HK-2 (cell line): ENCODE results near the gene DOCK3.
"Not testable (repeated sequence)": the region's sequence is repeated elsewhere in the genome, so short reads cannot be mapped to it uniquely, and the experiment has no call there.

Experiments used
- DNase-seq: peaks from one replicate; pipeline ENCODE4 v3.0.0-alpha.2; 2018; ENCODE audit not compliant: unreplicated experiment

Gene DOCK3

GRCh38 chr3:50651920-50652529 is 22.7 kb upstream of the DOCK3 start:
- no peak for DNase-seq

GRCh38 chr3:50652709-50653108 is 22.0 kb upstream of the DOCK3 start:
- peak; percentile 39 for DNase-seq

- no peak for DNase-seq
Measured at GRCh38 chr3:50653937-50654595, 20.7 kb upstream of the DOCK3 start.

- no peak for DNase-seq
Measured at GRCh38 chr3:50655009-50655830, 19.5 kb upstream of the DOCK3 start.

GRCh38 chr3:50656417-50657195 is 18.1 kb upstream of the DOCK3 start:
- DNase-seq: no peak

GRCh38 chr3:50657407-50657806 is 17.3 kb upstream of the DOCK3 start:
- no peak for DNase-seq

GRCh38 chr3:50657816-50658215 is 16.9 kb upstream of the DOCK3 start:
- no peak for DNase-seq

GRCh38 chr3:50658416-50658815 is 16.3 kb upstream of the DOCK3 start:
- DNase-seq: no peak

- no peak for DNase-seq
Measured at GRCh38 chr3:50658831-50659230, 15.9 kb upstream of the DOCK3 start.

GRCh38 chr3:50660386-50660785 is 14.3 kb upstream of the DOCK3 start:
- no peak for DNase-seq

GRCh38 chr3:50661321-50661837 is 13.3 kb upstream of the DOCK3 start:
- DNase-seq: no peak

GRCh38 chr3:50662408-50662807 is 12.3 kb upstream of the DOCK3 start:
- DNase-seq: no peak

- DNase-seq: no peak
Measured at GRCh38 chr3:50665081-50665840, 9.5 kb upstream of the DOCK3 start.

GRCh38 chr3:50665841-50666115 is 8.9 kb upstream of the DOCK3 start:
- DNase-seq: not testable (repeated sequence)

GRCh38 chr3:50666837-50667236 is 7.9 kb upstream of the DOCK3 start:
- DNase-seq: no peak

- peak; percentile 20 for DNase-seq
Measured at GRCh38 chr3:50671331-50671730, 3.4 kb upstream of the DOCK3 start.

- no peak for DNase-seq
Measured at GRCh38 chr3:50672656-50673055, 2.1 kb upstream of the DOCK3 start.

GRCh38 chr3:50673931-50674330 is 796 bp upstream of the DOCK3 start:
- DNase-seq: no peak

- no peak for DNase-seq
Measured at GRCh38 chr3:50675179-50676030, 678 bp downstream of the DOCK3 start.

GRCh38 chr3:50676031-50676705 is 1.4 kb downstream of the DOCK3 start:
- no peak for DNase-seq
